Large intestine (tissue), 3 donors: ENCODE data around the gene TSHR. TPM values are rescaled to one million over a fixed set of nuclear protein-coding genes. Genes with fewer than 3 reads are reported as not detected.
"Not testable (repeated sequence)": the region's sequence is repeated elsewhere in the genome, so short reads cannot be mapped to it uniquely, and the experiment has no call there.

Experiments
- DNase-seq, 2 donors: peaks; one replicate each; pipeline versions ENCODE4 v3.0.0 to v3.0.0-alpha.2; 2013
- H3K27ac ChIP-seq: one replicate; pipeline ENCODE4 v1.5.1; 2013; ENCODE audit warnings: low read length
- H3K27me3 ChIP-seq: 2 replicates; pipeline ENCODE4 v1.6.1; 2013; ENCODE audit warnings: low read length; ENCODE audit not compliant: control insufficient read depth, insufficient read depth
- H3K36me3 ChIP-seq: 2 replicates; pipeline ENCODE4 v1.6.1; 2013; ENCODE audit warnings: low read length; ENCODE audit not compliant: control insufficient read depth, insufficient read depth
- H3K4me1 ChIP-seq: one replicate; pipeline ENCODE4 v1.6.1; 2013; ENCODE audit warnings: low read length; ENCODE audit not compliant: control insufficient read depth, insufficient read depth
- H3K4me3 ChIP-seq: one replicate; pipeline ENCODE4 v1.5.1; 2013; ENCODE audit warnings: low read length
- H3K9me3 ChIP-seq: one replicate; pipeline ENCODE4 v1.6.1; 2013; ENCODE audit warnings: mild to moderate bottlenecking, low read depth, low read length, moderate library complexity; ENCODE audit not compliant: control insufficient read depth
- WGBS: methylation state at CpG from one replicate; pipeline ENCODE4 v1.1.5; 2013; ENCODE audit warnings: low lambda C conversion rate; ENCODE audit not compliant: insufficient coverage; 5-methylcytosine and 5-hydroxymethylcytosine counted together
- polyA plus RNA-seq: library from polyadenylated mRNA; unstranded; fragments of 120-200 nt; gene quantifications from one replicate; pipeline ENCODE4 v1.2.1, GENCODE V29; 2013

TSHR gene
- polyA plus RNA-seq, 1 donor = 0.16 TPM

- no peaks in the 10 kb centered on the region for H3K36me3 ChIP-seq
- WGBS = no CpG with 5 or more reads among the region's 3 CpGs
- H3K27ac ChIP-seq = no peak overlapping the region
- no peak for DNase-seq
- no peaks in the 10 kb centered on the region for H3K4me1 ChIP-seq
- no peaks in the 10 kb centered on the region for H3K9me3 ChIP-seq
- H3K4me3 ChIP-seq = no peak overlapping the region
- H3K27me3 ChIP-seq = no peaks in the 10 kb centered on the region
Measured at GRCh38 chr14:81096656-81097055, 141.2 kb downstream of the TSHR start.

- Histone ChIP-seq H3K4me1 (no peaks in the 10 kb centered on the region), H3K4me3 (no peak overlapping the region), H3K27ac (no peak overlapping the region), H3K36me3 (no peaks in the 10 kb centered on the region), H3K9me3 (no peaks in the 10 kb centered on the region), H3K27me3 (no peaks in the 10 kb centered on the region)
- WGBS = no CpG with 5 or more reads among the region's 3 CpGs
- no peak for DNase-seq
Measured at GRCh38 chr14:81102217-81102616, 146.8 kb downstream of the TSHR start.

- DNase-seq = no peak
- WGBS = 96% methylated on average over 4 of the region's 5 CpGs
Measured at GRCh38 chr14:81103443-81103842, 148.0 kb downstream of the TSHR start.

GRCh38 chr14:81105378-81105777, 150.0 kb downstream of the TSHR start:
- no peak overlapping the region for H3K4me3 ChIP-seq
- H3K9me3 ChIP-seq = no peaks in the 10 kb centered on the region
- no peaks in the 10 kb centered on the region for H3K36me3 ChIP-seq
- no peaks in the 10 kb centered on the region for H3K27me3 ChIP-seq
- no peak overlapping the region for H3K27ac ChIP-seq
- H3K4me1 ChIP-seq = no peaks in the 10 kb centered on the region
- DNase-seq = no peak
- WGBS = no CpG with 5 or more reads among the region's 1 CpG

More at GRCh38 chr14:81103443-81103842, 148.0 kb downstream of the TSHR start:
- Histone ChIP-seq H3K27ac (no peak overlapping the region), H3K36me3 (no peaks in the 10 kb centered on the region), H3K27me3 (no peaks in the 10 kb centered on the region), H3K9me3 (no peaks in the 10 kb centered on the region), H3K4me1 (no peaks in the 10 kb centered on the region), H3K4me3 (no peak overlapping the region)

- no peak for DNase-seq
- no peak overlapping the region for H3K4me3 ChIP-seq
- WGBS = 100% methylated on average over 1 of the region's 1 CpG
- H3K4me1 ChIP-seq = no peaks in the 10 kb centered on the region
- no peak overlapping the region for H3K27ac ChIP-seq
- H3K9me3 ChIP-seq = no peaks in the 10 kb centered on the region
- H3K36me3 ChIP-seq = no peaks in the 10 kb centered on the region
- no peaks in the 10 kb centered on the region for H3K27me3 ChIP-seq
Measured at GRCh38 chr14:81105961-81106360, 150.5 kb downstream of the TSHR start.

- H3K4me3 ChIP-seq = no peak overlapping the region
- no peaks in the 10 kb centered on the region for H3K36me3 ChIP-seq
- no CpG with 5 or more reads among the region's 2 CpGs for WGBS
- H3K27me3 ChIP-seq = no peaks in the 10 kb centered on the region
- H3K4me1 ChIP-seq = no peaks in the 10 kb centered on the region
- no peak for DNase-seq
- H3K9me3 ChIP-seq = no peaks in the 10 kb centered on the region
- H3K27ac ChIP-seq = no peak overlapping the region
Measured at GRCh38 chr14:81110186-81110585, 154.8 kb downstream of the TSHR start.

GRCh38 chr14:81113176-81113575, 157.8 kb downstream of the TSHR start:
- Histone ChIP-seq H3K36me3 (no peaks in the 10 kb centered on the region), H3K27me3 (no peaks in the 10 kb centered on the region), H3K27ac (no peak overlapping the region), H3K4me3 (no peak overlapping the region), H3K9me3 (no peaks in the 10 kb centered on the region), H3K4me1 (no peaks in the 10 kb centered on the region)
- DNase-seq = no peak
- WGBS = 86% methylated on average over 2 of the region's 2 CpGs

GRCh38 chr14:81113945-81114820, 158.8 kb downstream of the TSHR start:
- WGBS = no CpG with 5 or more reads among the region's 34 CpGs
- not testable (repeated sequence) for H3K4me3 ChIP-seq, H3K36me3 ChIP-seq, H3K27ac ChIP-seq, H3K9me3 ChIP-seq, H3K4me1 ChIP-seq, DNase-seq, H3K27me3 ChIP-seq

GRCh38 chr14:81120501-81120900, 165.1 kb downstream of the TSHR start:
- 83% methylated on average over 2 of the region's 2 CpGs for WGBS

GRCh38 chr14:81122326-81122725, 166.9 kb downstream of the TSHR start:
- WGBS = 100% methylated on average over 1 of the region's 3 CpGs
- Histone ChIP-seq H3K9me3 (no peaks in the 10 kb centered on the region), H3K4me1 (no peaks in the 10 kb centered on the region), H3K4me3 (no peak overlapping the region), H3K27ac (no peak overlapping the region), H3K27me3 (no peaks in the 10 kb centered on the region), H3K36me3 (no peaks in the 10 kb centered on the region)
- no peak for DNase-seq

More at GRCh38 chr14:81120501-81120900, 165.1 kb downstream of the TSHR start:
- no peak for DNase-seq
- no peaks in the 10 kb centered on the region for H3K36me3 ChIP-seq
- no peaks in the 10 kb centered on the region for H3K27me3 ChIP-seq
- no peak overlapping the region for H3K4me3 ChIP-seq
- no peaks in the 10 kb centered on the region for H3K9me3 ChIP-seq
- H3K27ac ChIP-seq = no peak overlapping the region
- no peaks in the 10 kb centered on the region for H3K4me1 ChIP-seq

GRCh38 chr14:81123811-81124210, 168.4 kb downstream of the TSHR start:
- no peak overlapping the region for H3K27ac ChIP-seq
- DNase-seq = no peak
- no peaks in the 10 kb centered on the region for H3K9me3 ChIP-seq
- H3K4me3 ChIP-seq = no peak overlapping the region
- H3K27me3 ChIP-seq = no peaks in the 10 kb centered on the region
- no peaks in the 10 kb centered on the region for H3K4me1 ChIP-seq
- no peaks in the 10 kb centered on the region for H3K36me3 ChIP-seq
